Stimulated activated CD4-positive, alpha-beta T cell treated with anti-CD3 and anti-CD28 coated beads, Interleukin-2, amount 100 ng/mL, for 24 hours (primary cell): Measurements from ENCODE around the gene RNF168.
A peak's percentile ranks its signal among the peaks of the same experiment; 100 is the strongest.
"Not testable (repeated sequence)": the region's sequence is repeated elsewhere in the genome, so short reads cannot be mapped to it uniquely, and the experiment has no call there.

Source experiments
- DNase-seq, 2 donors: peaks; one replicate each; pipeline ENCODE4 v3.0.0-alpha.2; 2020

RNF168 gene

GRCh38 chr3:196503196-196504076 is at the start of gene RNF168:
TSS of gene RNF168 (minus strand) at chr3:196503768. CDS start at chr3:196503173, 595 bp downstream.
- peak; percentile 92 to 98 for DNase-seq

GRCh38 chr3:196552253-196552652 is 48.7 kb upstream of the RNF168 start:
- no peak for DNase-seq

- DNase-seq = not testable (repeated sequence)
Observed at GRCh38 chr3:196550172-196550571, 46.6 kb upstream of the RNF168 start.

- not testable (repeated sequence) for DNase-seq
Observed at GRCh38 chr3:196549312-196549711, 45.7 kb upstream of the RNF168 start.

GRCh38 chr3:196547067-196547466 is 43.5 kb upstream of the RNF168 start:
- DNase-seq = no peak

- DNase-seq = no peak
Observed at GRCh38 chr3:196546537-196546936, 43.0 kb upstream of the RNF168 start.

- no peak for DNase-seq
Observed at GRCh38 chr3:196544491-196544992, 41.0 kb upstream of the RNF168 start.

- DNase-seq = no peak
Observed at GRCh38 chr3:196541684-196542445, 38.3 kb upstream of the RNF168 start.

- peak; percentile 78 for DNase-seq
Observed at GRCh38 chr3:196537319-196537984, 33.9 kb upstream of the RNF168 start.

GRCh38 chr3:196533260-196533681 is 29.7 kb upstream of the RNF168 start:
- DNase-seq = no peak

GRCh38 chr3:196531418-196531817 is 27.9 kb upstream of the RNF168 start:
- DNase-seq = no peak

GRCh38 chr3:196528639-196529233 is 25.2 kb upstream of the RNF168 start:
- DNase-seq = peak; percentile 89 to 94

GRCh38 chr3:196525141-196525540 is 21.6 kb upstream of the RNF168 start:
- DNase-seq = no peak

- no peak for DNase-seq
Observed at GRCh38 chr3:196524527-196524926, 21.0 kb upstream of the RNF168 start.

- DNase-seq = no peak
Observed at GRCh38 chr3:196523841-196524240, 20.3 kb upstream of the RNF168 start.

- not testable (repeated sequence) for DNase-seq
Observed at GRCh38 chr3:196521291-196521690, 17.7 kb upstream of the RNF168 start.

GRCh38 chr3:196519718-196520082 is 16.1 kb upstream of the RNF168 start:
- peak; percentile 46 to 50 for DNase-seq

GRCh38 chr3:196518966-196519717 is 15.6 kb upstream of the RNF168 start:
- DNase-seq = peak; percentile 65 to 70

GRCh38 chr3:196517919-196518318 is 14.4 kb upstream of the RNF168 start:
- DNase-seq = no peak

GRCh38 chr3:196517162-196517800 is 13.7 kb upstream of the RNF168 start:
- no peak for DNase-seq

- DNase-seq = no peak
Observed at GRCh38 chr3:196514913-196515621, 11.5 kb upstream of the RNF168 start, which contains the start of gene SMCO1. TSS of gene SMCO1 (minus strand) at chr3:196515346. CDS start at chr3:196515209, 137 bp downstream.
